WTC11 (cell line): ENCODE measurements around the gene CDC25A. TPM values are rescaled to one million over a fixed set of nuclear protein-coding genes. Genes with fewer than 3 reads are reported as not detected.

ENCODE experiments used
- microRNA-seq: library from miRNA; unstranded; fragments of <30 nt; microRNA quantifications from one replicate; pipeline ENCODE4 v1.2.0, GENCODE V29; 2022; ENCODE audit warnings: borderline number of aligned reads
- total RNA-seq: library from RNA; stranded (reverse); gene quantifications from 3 replicates; pipeline ENCODE4 v1.2.3, GENCODE V29; 2021

The CDC25A gene
- total RNA-seq, 1 experiment from 2014 or later: 57.6 TPM

Small RNA genes lying within 50 kb of the gene (microRNA-seq; reads per million reads assigned to microRNA genes)
- 5.9 reads per million, percentile 16 among the genes with 10 or more reads in this experiment for gene MIR4443

Other genes with a start within 250 kb of the CDC25A start
- gene MAP4, start 172.0 kb downstream of the CDC25A start, total RNA-seq: 164 to 199 TPM (median 171 TPM) in 3 replicates
- gene CAMP, start 35.1 kb upstream of the CDC25A start, total RNA-seq: not detected in 3 replicates
- gene ZNF589, start 52.7 kb upstream of the CDC25A start, total RNA-seq: 96.1 to 104 TPM (median 102 TPM) in 3 replicates
- 9.9 to 13.4 TPM (median 11.0 TPM) in 3 replicates for gene NME6, start 113.0 kb upstream of the CDC25A start, total RNA-seq
- gene SPINK8, start 145.2 kb upstream of the CDC25A start, total RNA-seq: not detected in 3 replicates
- 1.9 to 2.5 TPM (median 2.0 TPM) in 3 replicates for gene FBXW12, start 183.8 kb upstream of the CDC25A start, total RNA-seq
- gene PLXNB1, start 241.7 kb upstream of the CDC25A start, total RNA-seq: 119 to 143 TPM (median 125 TPM) in 3 replicates